ENCODE measurements around the gene WLS. TPM values are rescaled to one million over a fixed set of nuclear protein-coding genes. Genes with fewer than 3 reads are reported as not detected.

The WLS gene
- total RNA-seq, 1 donor from 2014 or later: 99.6 TPM

GRCh38 chr1:68160021-68160420 is 72.3 kb downstream of the WLS start:
- no peak for TF ChIP-seq CTCF (IDR thresholded peaks at IDR 0.05; ENCODE audit: unreplicated experiment)
- Mint-ChIP-seq H3K27me3 (ENCODE audit: unreplicated experiment) (peaks cover 4% of the 10 kb centered on the region), H3K4me1 (ENCODE audit: unreplicated experiment) (no peaks in the 10 kb centered on the region), H3K36me3 (ENCODE audit: low read depth, unreplicated experiment) (peaks cover 13% of the 10 kb centered on the region), H3K4me3 (ENCODE audit: unreplicated experiment) (no peak overlapping the region), H3K27ac (ENCODE audit: unreplicated experiment) (no peak overlapping the region), H3K9me3 (ENCODE audit: unreplicated experiment) (no peaks in the 10 kb centered on the region)
- no peak for DNase-seq (ENCODE audit: low spot score)

GRCh38 chr1:68158837-68159236 is 73.5 kb downstream of the WLS start:
- TF ChIP-seq CTCF (IDR thresholded peaks at IDR 0.05; ENCODE audit: unreplicated experiment): no peak
- peaks cover 13% of the 10 kb centered on the region for H3K36me3 Mint-ChIP-seq (ENCODE audit: low read depth, unreplicated experiment)

GRCh38 chr1:68157416-68157815 is 74.9 kb downstream of the WLS start:
- Mint-ChIP-seq H3K27me3 (ENCODE audit: unreplicated experiment) (peaks cover 2% of the 10 kb centered on the region), H3K4me3 (ENCODE audit: unreplicated experiment) (no peak overlapping the region), H3K36me3 (ENCODE audit: low read depth, unreplicated experiment) (peaks cover 13% of the 10 kb centered on the region), H3K9me3 (ENCODE audit: unreplicated experiment) (no peaks in the 10 kb centered on the region), H3K4me1 (ENCODE audit: unreplicated experiment) (no peaks in the 10 kb centered on the region), H3K27ac (ENCODE audit: unreplicated experiment) (no peak overlapping the region)
- TF ChIP-seq CTCF (IDR thresholded peaks at IDR 0.05; ENCODE audit: unreplicated experiment): no peak
- no peak for DNase-seq (ENCODE audit: low spot score)

More at GRCh38 chr1:68158837-68159236, 73.5 kb downstream of the WLS start:
- DNase-seq (ENCODE audit: low spot score): no peak
- H3K27me3 Mint-ChIP-seq (ENCODE audit: unreplicated experiment): peaks cover 2% of the 10 kb centered on the region
- H3K9me3 Mint-ChIP-seq (ENCODE audit: unreplicated experiment): no peaks in the 10 kb centered on the region
- no peak overlapping the region for H3K27ac Mint-ChIP-seq (ENCODE audit: unreplicated experiment)
- H3K4me3 Mint-ChIP-seq (ENCODE audit: unreplicated experiment): no peak overlapping the region
- no peaks in the 10 kb centered on the region for H3K4me1 Mint-ChIP-seq (ENCODE audit: unreplicated experiment)

- no peak for DNase-seq (ENCODE audit: low spot score)
- no peaks in the 10 kb centered on the region for H3K9me3 Mint-ChIP-seq (ENCODE audit: unreplicated experiment)
- peaks cover 2% of the 10 kb centered on the region for H3K27me3 Mint-ChIP-seq (ENCODE audit: unreplicated experiment)
- no peaks in the 10 kb centered on the region for H3K4me1 Mint-ChIP-seq (ENCODE audit: unreplicated experiment)
- TF ChIP-seq CTCF (IDR thresholded peaks at IDR 0.05; ENCODE audit: unreplicated experiment): no peak
- no peak overlapping the region for H3K4me3 Mint-ChIP-seq (ENCODE audit: unreplicated experiment)
- peaks cover 22% of the 10 kb centered on the region for H3K36me3 Mint-ChIP-seq (ENCODE audit: low read depth, unreplicated experiment)
- no peak overlapping the region for H3K27ac Mint-ChIP-seq (ENCODE audit: unreplicated experiment)
Observed at GRCh38 chr1:68151690-68152089, 80.6 kb downstream of the WLS start.

- no peak overlapping the region for H3K4me3 Mint-ChIP-seq (ENCODE audit: unreplicated experiment)
- H3K4me1 Mint-ChIP-seq (ENCODE audit: unreplicated experiment): no peaks in the 10 kb centered on the region
- peaks cover 17% of the 10 kb centered on the region for H3K36me3 Mint-ChIP-seq (ENCODE audit: low read depth, unreplicated experiment)
- peaks cover 2% of the 10 kb centered on the region for H3K27me3 Mint-ChIP-seq (ENCODE audit: unreplicated experiment)
- no peaks in the 10 kb centered on the region for H3K9me3 Mint-ChIP-seq (ENCODE audit: unreplicated experiment)
- DNase-seq (ENCODE audit: low spot score): no peak
- H3K27ac Mint-ChIP-seq (ENCODE audit: unreplicated experiment): no peak overlapping the region
- no peak for TF ChIP-seq CTCF (IDR thresholded peaks at IDR 0.05; ENCODE audit: unreplicated experiment)
Observed at GRCh38 chr1:68149907-68150306, 82.4 kb downstream of the WLS start.

Measured in endothelial cell (in vitro differentiated cells).